ENCODE measurements around the gene GFY. TPM values are rescaled to one million over a fixed set of nuclear protein-coding genes. Genes with fewer than 3 reads are reported as not detected.
A peak's percentile ranks its signal among the peaks of the same experiment; 100 is the strongest.

GFY gene
- total and polyA plus RNA-seq, 10 of the 15 experiments (the other 5 are each of a cell fraction or from before 2014, with no cell fraction given) = 0.05 TPM; not detected in 9

DNA sequence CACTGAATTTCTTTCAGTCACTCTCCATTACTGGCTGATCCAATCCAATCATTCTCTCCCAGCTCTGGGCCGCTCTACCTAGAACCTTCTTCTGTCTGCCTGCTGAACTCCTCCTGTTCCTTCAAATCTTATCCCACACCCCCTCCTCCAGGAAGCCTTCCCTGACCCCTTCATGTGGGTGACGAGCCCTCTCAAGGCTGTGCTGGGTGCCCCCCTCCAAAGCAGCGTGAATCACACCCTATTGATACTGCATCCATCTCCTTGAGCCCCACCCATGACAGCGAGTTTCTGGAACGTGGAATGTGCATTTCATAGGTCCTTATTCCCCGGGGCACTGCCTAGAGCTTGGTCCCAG is 23.2 kb downstream of the GFY start (continued):
- TF ChIP-seq, protein P1, sequence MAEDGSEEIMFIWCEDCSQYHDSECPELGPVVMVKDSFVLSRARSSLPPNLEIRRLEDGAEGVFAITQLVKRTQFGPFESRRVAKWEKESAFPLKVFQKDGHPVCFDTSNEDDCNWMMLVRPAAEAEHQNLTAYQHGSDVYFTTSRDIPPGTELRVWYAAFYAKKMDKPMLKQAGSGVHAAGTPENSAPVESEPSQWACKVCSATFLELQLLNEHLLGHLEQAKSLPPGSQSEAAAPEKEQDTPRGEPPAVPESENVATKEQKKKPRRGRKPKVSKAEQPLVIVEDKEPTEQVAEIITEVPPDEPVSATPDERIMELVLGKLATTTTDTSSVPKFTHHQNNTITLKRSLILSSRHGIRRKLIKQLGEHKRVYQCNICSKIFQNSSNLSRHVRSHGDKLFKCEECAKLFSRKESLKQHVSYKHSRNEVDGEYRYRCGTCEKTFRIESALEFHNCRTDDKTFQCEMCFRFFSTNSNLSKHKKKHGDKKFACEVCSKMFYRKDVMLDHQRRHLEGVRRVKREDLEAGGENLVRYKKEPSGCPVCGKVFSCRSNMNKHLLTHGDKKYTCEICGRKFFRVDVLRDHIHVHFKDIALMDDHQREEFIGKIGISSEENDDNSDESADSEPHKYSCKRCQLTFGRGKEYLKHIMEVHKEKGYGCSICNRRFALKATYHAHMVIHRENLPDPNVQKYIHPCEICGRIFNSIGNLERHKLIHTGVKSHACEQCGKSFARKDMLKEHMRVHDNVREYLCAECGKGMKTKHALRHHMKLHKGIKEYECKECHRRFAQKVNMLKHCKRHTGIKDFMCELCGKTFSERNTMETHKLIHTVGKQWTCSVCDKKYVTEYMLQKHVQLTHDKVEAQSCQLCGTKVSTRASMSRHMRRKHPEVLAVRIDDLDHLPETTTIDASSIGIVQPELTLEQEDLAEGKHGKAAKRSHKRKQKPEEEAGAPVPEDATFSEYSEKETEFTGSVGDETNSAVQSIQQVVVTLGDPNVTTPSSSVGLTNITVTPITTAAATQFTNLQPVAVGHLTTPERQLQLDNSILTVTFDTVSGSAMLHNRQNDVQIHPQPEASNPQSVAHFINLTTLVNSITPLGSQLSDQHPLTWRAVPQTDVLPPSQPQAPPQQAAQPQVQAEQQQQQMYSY (CRISPR knock-in tag; IDR thresholded peaks at IDR 0.05) = no peak
- TF ChIP-seq, protein P2, sequence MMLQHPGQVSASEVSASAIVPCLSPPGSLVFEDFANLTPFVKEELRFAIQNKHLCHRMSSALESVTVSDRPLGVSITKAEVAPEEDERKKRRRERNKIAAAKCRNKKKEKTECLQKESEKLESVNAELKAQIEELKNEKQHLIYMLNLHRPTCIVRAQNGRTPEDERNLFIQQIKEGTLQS (IDR thresholded peaks at IDR 0.05; ENCODE audit: borderline replicate concordance, extremely low read depth, low read depth, low read length) = no peak
- TF ChIP-seq, protein P3, sequence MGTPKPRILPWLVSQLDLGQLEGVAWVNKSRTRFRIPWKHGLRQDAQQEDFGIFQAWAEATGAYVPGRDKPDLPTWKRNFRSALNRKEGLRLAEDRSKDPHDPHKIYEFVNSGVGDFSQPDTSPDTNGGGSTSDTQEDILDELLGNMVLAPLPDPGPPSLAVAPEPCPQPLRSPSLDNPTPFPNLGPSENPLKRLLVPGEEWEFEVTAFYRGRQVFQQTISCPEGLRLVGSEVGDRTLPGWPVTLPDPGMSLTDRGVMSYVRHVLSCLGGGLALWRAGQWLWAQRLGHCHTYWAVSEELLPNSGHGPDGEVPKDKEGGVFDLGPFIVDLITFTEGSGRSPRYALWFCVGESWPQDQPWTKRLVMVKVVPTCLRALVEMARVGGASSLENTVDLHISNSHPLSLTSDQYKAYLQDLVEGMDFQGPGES (IDR thresholded peaks at IDR 0.05) = no peak
- no peak for TF ChIP-seq ZNF24 (IDR thresholded peaks at IDR 0.05)

DNA sequence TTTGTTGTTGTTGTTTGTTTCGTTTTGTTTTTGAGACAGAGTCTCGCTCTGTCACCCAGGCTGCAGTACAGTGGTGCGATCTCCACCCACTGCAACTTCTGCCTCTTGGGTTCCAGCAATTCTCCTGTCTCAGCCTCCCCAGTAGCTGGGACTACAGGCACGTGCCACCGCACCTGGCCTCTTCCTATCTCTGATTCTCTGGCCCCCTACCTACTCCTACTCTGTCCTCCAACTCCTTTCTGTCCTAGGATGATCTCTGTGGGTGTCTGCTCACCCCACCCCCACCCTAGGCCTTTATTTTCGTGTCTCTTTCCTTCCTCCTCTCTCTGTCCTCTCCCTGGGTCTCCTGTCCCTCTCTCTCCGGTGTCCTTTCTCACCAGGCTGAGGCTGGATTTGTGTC is 25.2 kb downstream of the GFY start:
- peak overlapping the region; percentile 98 for H3K4me2 ChIP-seq (ENCODE audit: control insufficient read depth, insufficient read depth)
- peak overlapping the region; percentile 85 for H3K4me3 ChIP-seq
- peak overlapping the region; percentile 48 for H3K27ac ChIP-seq (ENCODE audit: control insufficient read depth, insufficient read depth)
- no TSS peak for BruUV-seq (replicated peaks)
- ChIA-PET SMC1A (ENCODE audit: uncharacterized antibody, unreplicated experiment) (interaction anchor here (0.7 to 9.0 kb wide), 4 partner anchors 19 to 97 kb away, joined by 4 to 53 read pairs (median 10); partner anchors contain the start of gene FLT3LG), CTCF (interaction anchor here (1.7 to 5.1 kb wide), 2 partner anchors 11 to 20 kb away, joined by 4 to 46 read pairs; no protein-coding TSS in a partner anchor), POLR2A (interaction anchor here (0.5 to 6.1 kb wide), 8 partner anchors 21 to 457 kb away, joined by 3 to 81 read pairs (median 6); partner anchors contain the start of genes FLT3LG, GYS1, RPS11 and RUVBL2), RAD21 (ENCODE audit: unreplicated experiment) (interaction anchor here (0.7 to 9.0 kb wide), 2 partner anchors 21 to 239 kb away, joined by 3 to 90 read pairs; no protein-coding TSS in a partner anchor)
- no peak for FAIRE-seq
- no peak for ATAC-seq
- no peaks in the 10 kb centered on the region for H3K27me3 ChIP-seq (replicated peaks in 1 of 2; ENCODE audit: control insufficient read depth in 2 of 2, insufficient read depth in 2 of 2, low read length in 1 of 2)
- H3K9ac ChIP-seq (ENCODE audit: control insufficient read depth, insufficient read depth, low read length) = peak overlapping the region; percentile 99
- peaks cover 32% of the 10 kb centered on the region for H3K79me2 ChIP-seq (ENCODE audit: control insufficient read depth, insufficient read depth, low read length)
- intact Hi-C loops (cut with micrococcal nuclease; ENCODE audit: unreplicated experiment) = loop anchor here (5.0 kb wide), 1 partner anchor 118 kb away; no protein-coding TSS in a partner anchor
- DNase-seq (ENCODE audit: low read depth, low spot score) = no peak
- peaks cover 2 to 6% of the 10 kb centered on the region in 2 experiments; a peak in 3 of 4 replicates for H3K36me3 ChIP-seq (ENCODE audit: control insufficient read depth in 2 of 2, insufficient read depth in 2 of 2, low read length in 1 of 2)
- WGBS (ENCODE audit: insufficient coverage, insufficient replicate concordance, low lambda C conversion rate, missing lambda C conversion rate) = 86% methylated on average over 7 of the region's 7 CpGs
- no peaks in the 10 kb centered on the region for H3K9me3 ChIP-seq (replicated peaks; ENCODE audit: control insufficient read depth, insufficient read depth, low read length)
- in situ Hi-C loops (cut with MboI) = no loop called here
- H3K4me1 ChIP-seq (ENCODE audit: control insufficient read depth, insufficient read depth, low read length) = peaks cover 12% of the 10 kb centered on the region
- TF ChIP-seq, protein P4, sequence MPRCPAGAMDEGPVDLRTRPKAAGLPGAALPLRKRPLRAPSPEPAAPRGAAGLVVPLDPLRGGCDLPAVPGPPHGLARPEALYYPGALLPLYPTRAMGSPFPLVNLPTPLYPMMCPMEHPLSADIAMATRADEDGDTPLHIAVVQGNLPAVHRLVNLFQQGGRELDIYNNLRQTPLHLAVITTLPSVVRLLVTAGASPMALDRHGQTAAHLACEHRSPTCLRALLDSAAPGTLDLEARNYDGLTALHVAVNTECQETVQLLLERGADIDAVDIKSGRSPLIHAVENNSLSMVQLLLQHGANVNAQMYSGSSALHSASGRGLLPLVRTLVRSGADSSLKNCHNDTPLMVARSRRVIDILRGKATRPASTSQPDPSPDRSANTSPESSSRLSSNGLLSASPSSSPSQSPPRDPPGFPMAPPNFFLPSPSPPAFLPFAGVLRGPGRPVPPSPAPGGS (IDR thresholded peaks at IDR 0.05; ENCODE audit: borderline replicate concordance, insufficient read depth, low read depth, low read length, poor library complexity, severe bottlenecking) = no peak
- TF ChIP-seq JUNB (IDR thresholded peaks at IDR 0.05) = no peak
- no peak for TF ChIP-seq BMI1 (IDR thresholded peaks at IDR 0.05; ENCODE audit: borderline replicate concordance)
- TF ChIP-seq MTA2 (IDR thresholded peaks at IDR 0.05; ENCODE audit: low read depth) = no peak
- no peak for TF ChIP-seq SMAD1 (IDR thresholded peaks at IDR 0.05; ENCODE audit: low read depth, partially characterized antibody)
- no peak for TF ChIP-seq RELA (IDR thresholded peaks at IDR 0.05; ENCODE audit: borderline replicate concordance, partially characterized antibody)
- TF ChIP-seq, protein P5, sequence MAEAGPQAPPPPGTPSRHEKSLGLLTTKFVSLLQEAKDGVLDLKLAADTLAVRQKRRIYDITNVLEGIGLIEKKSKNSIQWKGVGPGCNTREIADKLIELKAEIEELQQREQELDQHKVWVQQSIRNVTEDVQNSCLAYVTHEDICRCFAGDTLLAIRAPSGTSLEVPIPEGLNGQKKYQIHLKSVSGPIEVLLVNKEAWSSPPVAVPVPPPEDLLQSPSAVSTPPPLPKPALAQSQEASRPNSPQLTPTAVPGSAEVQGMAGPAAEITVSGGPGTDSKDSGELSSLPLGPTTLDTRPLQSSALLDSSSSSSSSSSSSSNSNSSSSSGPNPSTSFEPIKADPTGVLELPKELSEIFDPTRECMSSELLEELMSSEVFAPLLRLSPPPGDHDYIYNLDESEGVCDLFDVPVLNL (IDR thresholded peaks at IDR 0.05; ENCODE audit: low read depth, low read length) = no peak
- H2AFZ ChIP-seq (ENCODE audit: control insufficient read depth, low read depth, low read length) = no peak overlapping the region
- no peaks in the 10 kb centered on the region; the same call in 1 of the 2 replicates for H4K20me1 ChIP-seq (ENCODE audit: control insufficient read depth, insufficient read depth)

All from GM12878 (cell line).